ENCODE data around the gene GPANK1.
A peak's percentile ranks its signal among the peaks of the same experiment; 100 is the strongest.

The GPANK1 gene

GRCh38 chr6:31664790-31665500, at the start of gene GPANK1:
GPANK1 (minus strand) TSS chr6:31664997; CDS start chr6:31664478, 519 bp downstream.
- peaks cover 28% of the 10 kb centered on the region for H3F3A ChIP-seq (ENCODE audit: insufficient read depth)
- peaks cover 23% of the 10 kb centered on the region for H3K36me3 ChIP-seq (ENCODE audit: low read length)
- H3K79me2 ChIP-seq (ENCODE audit: insufficient read depth, low read length) = peaks cover 51% of the 10 kb centered on the region
- no peaks in the 10 kb centered on the region; the same call in 1 of the 2 replicates for H4K20me1 ChIP-seq (ENCODE audit: low read depth, low read length)
- no peaks in the 10 kb centered on the region for H3K27me3 ChIP-seq (ENCODE audit: low read length)
- H3K4me2 ChIP-seq (ENCODE audit: low read depth, low read length, poor library complexity, severe bottlenecking) = peak within 1 kb of the TSS; percentile 81
- peak within 1 kb of the TSS; percentile 95 for H3K27ac ChIP-seq (ENCODE audit: low read depth, low read length)
- peak within 1 kb of the TSS; percentile 82 for H3K9ac ChIP-seq (ENCODE audit: low read length)
- no peaks in the 10 kb centered on the region for H3K9me3 ChIP-seq (ENCODE audit: insufficient read depth, low read length)
- TF ChIP-seq CTCF (IDR thresholded peaks at IDR 0.05; ENCODE audit: insufficient read depth, low read length, poor library complexity, severe bottlenecking) (no peak), EZH2phosphoT487 (conservative IDR thresholded peaks at IDR 0.05; ENCODE audit: low read length) (no peak)
- H2AFZ ChIP-seq (ENCODE audit: low read depth, low read length, severe bottlenecking) = peak within 1 kb of the TSS; percentile 0
- H3K9me2 ChIP-seq (replicated peaks; ENCODE audit: insufficient read depth, low read length) = no peaks in the 10 kb centered on the region
- H3K4me3 ChIP-seq (ENCODE audit: insufficient read depth, low read length, poor library complexity, severe bottlenecking) = peak within 1 kb of the TSS; percentile 83

GRCh38 chr6:31713991-31714684, 49.3 kb upstream of the GPANK1 start:
- Histone ChIP-seq H3K79me2 (ENCODE audit: insufficient read depth, low read length) (no peaks in the 10 kb centered on the region), H3K36me3 (ENCODE audit: low read length) (no peaks in the 10 kb centered on the region), H3K9ac (ENCODE audit: low read length) (no peak overlapping the region), H3K4me3 (ENCODE audit: insufficient read depth, low read length, poor library complexity, severe bottlenecking) (no peak overlapping the region), H3K4me2 (ENCODE audit: low read depth, low read length, poor library complexity, severe bottlenecking) (no peak overlapping the region), H2AFZ (ENCODE audit: low read depth, low read length, severe bottlenecking) (no peak overlapping the region), H3K27ac (ENCODE audit: low read depth, low read length) (no peak overlapping the region), H4K20me1 (ENCODE audit: low read depth, low read length) (no peaks in the 10 kb centered on the region), H3K9me2 (replicated peaks; ENCODE audit: insufficient read depth, low read length) (no peaks in the 10 kb centered on the region), H3K9me3 (ENCODE audit: insufficient read depth, low read length) (no peaks in the 10 kb centered on the region), H3K27me3 (ENCODE audit: low read length) (no peaks in the 10 kb centered on the region), H3F3A (ENCODE audit: insufficient read depth) (no peaks in the 10 kb centered on the region)
- no peak for TF ChIP-seq EZH2phosphoT487 (conservative IDR thresholded peaks at IDR 0.05; ENCODE audit: low read length)
- no peak for TF ChIP-seq CTCF (IDR thresholded peaks at IDR 0.05; ENCODE audit: insufficient read depth, low read length, poor library complexity, severe bottlenecking)

GRCh38 chr6:31713465-31713864, 48.7 kb upstream of the GPANK1 start:
- Histone ChIP-seq H3K9me2 (replicated peaks; ENCODE audit: insufficient read depth, low read length) (no peaks in the 10 kb centered on the region), H3K4me3 (ENCODE audit: insufficient read depth, low read length, poor library complexity, severe bottlenecking) (no peak overlapping the region), H2AFZ (ENCODE audit: low read depth, low read length, severe bottlenecking) (no peak overlapping the region), H3K4me2 (ENCODE audit: low read depth, low read length, poor library complexity, severe bottlenecking) (no peak overlapping the region), H3K36me3 (ENCODE audit: low read length) (no peaks in the 10 kb centered on the region), H3K9ac (ENCODE audit: low read length) (no peak overlapping the region), H3K79me2 (ENCODE audit: insufficient read depth, low read length) (no peaks in the 10 kb centered on the region), H3K27ac (ENCODE audit: low read depth, low read length) (no peak overlapping the region), H4K20me1 (ENCODE audit: low read depth, low read length) (no peaks in the 10 kb centered on the region), H3F3A (ENCODE audit: insufficient read depth) (no peaks in the 10 kb centered on the region), H3K27me3 (ENCODE audit: low read length) (no peaks in the 10 kb centered on the region), H3K9me3 (ENCODE audit: insufficient read depth, low read length) (no peaks in the 10 kb centered on the region)
- TF ChIP-seq CTCF (IDR thresholded peaks at IDR 0.05; ENCODE audit: insufficient read depth, low read length, poor library complexity, severe bottlenecking) (no peak), EZH2phosphoT487 (conservative IDR thresholded peaks at IDR 0.05; ENCODE audit: low read length) (no peak)
